Large intestine (tissue), 3 donors: ENCODE results near the gene ECEL1. TPM values are rescaled to one million over a fixed set of nuclear protein-coding genes. Genes with fewer than 3 reads are reported as not detected.
A peak's percentile ranks its signal among the peaks of the same experiment; 100 is the strongest.

Experiments used
- DNase-seq, 2 donors: peaks; one replicate each; pipeline versions ENCODE4 v3.0.0 to v3.0.0-alpha.2; 2013
- H3K27ac ChIP-seq: one replicate; pipeline ENCODE4 v1.5.1; 2013; ENCODE audit warnings: low read length
- H3K27me3 ChIP-seq: 2 replicates; pipeline ENCODE4 v1.6.1; 2013; ENCODE audit warnings: low read length; ENCODE audit not compliant: control insufficient read depth, insufficient read depth
- H3K36me3 ChIP-seq: 2 replicates; pipeline ENCODE4 v1.6.1; 2013; ENCODE audit warnings: low read length; ENCODE audit not compliant: control insufficient read depth, insufficient read depth
- H3K4me1 ChIP-seq: one replicate; pipeline ENCODE4 v1.6.1; 2013; ENCODE audit warnings: low read length; ENCODE audit not compliant: control insufficient read depth, insufficient read depth
- H3K4me3 ChIP-seq: one replicate; pipeline ENCODE4 v1.5.1; 2013; ENCODE audit warnings: low read length
- H3K9me3 ChIP-seq: one replicate; pipeline ENCODE4 v1.6.1; 2013; ENCODE audit warnings: mild to moderate bottlenecking, low read depth, low read length, moderate library complexity; ENCODE audit not compliant: control insufficient read depth
- WGBS: methylation state at CpG from one replicate; pipeline ENCODE4 v1.1.5; 2013; ENCODE audit warnings: low lambda C conversion rate; ENCODE audit not compliant: insufficient coverage; 5-methylcytosine and 5-hydroxymethylcytosine counted together
- polyA plus RNA-seq: library from polyadenylated mRNA; unstranded; fragments of 120-200 nt; gene quantifications from one replicate; pipeline ENCODE4 v1.2.1, GENCODE V29; 2013

The ECEL1 gene
- polyA plus RNA-seq, 1 donor, result 1.1 TPM

DNA sequence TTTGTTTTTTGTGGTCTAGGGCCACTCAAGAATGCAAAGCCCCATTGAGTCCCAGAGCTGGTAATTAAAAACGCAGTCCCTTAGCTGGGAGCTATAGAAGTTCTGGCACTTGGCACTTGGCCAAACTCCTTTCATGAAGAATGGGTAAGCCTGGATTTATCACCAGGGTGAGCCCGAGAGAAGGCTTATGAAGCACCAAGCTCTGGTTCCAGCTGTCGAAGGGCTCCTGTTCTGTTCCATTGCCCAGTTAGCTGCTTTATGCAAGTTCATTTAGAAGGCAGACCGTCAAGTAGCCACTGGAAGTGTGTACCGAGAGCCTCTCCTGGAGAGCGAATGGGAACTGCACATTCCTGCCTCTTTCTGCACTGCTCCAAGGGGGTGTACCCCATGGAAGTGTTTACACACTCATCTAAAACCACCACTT, 14.2 kb downstream of the ECEL1 start:
- Histone ChIP-seq H3K36me3 (no peaks in the 10 kb centered on the region), H3K27me3 (peaks cover 18% of the 10 kb centered on the region), H3K9me3 (no peaks in the 10 kb centered on the region), H3K27ac (no peak overlapping the region), H3K4me1 (no peaks in the 10 kb centered on the region), H3K4me3 (no peak overlapping the region)
- WGBS, result no CpG with 5 or more reads among the region's 6 CpGs
- no peak for DNase-seq

DNA sequence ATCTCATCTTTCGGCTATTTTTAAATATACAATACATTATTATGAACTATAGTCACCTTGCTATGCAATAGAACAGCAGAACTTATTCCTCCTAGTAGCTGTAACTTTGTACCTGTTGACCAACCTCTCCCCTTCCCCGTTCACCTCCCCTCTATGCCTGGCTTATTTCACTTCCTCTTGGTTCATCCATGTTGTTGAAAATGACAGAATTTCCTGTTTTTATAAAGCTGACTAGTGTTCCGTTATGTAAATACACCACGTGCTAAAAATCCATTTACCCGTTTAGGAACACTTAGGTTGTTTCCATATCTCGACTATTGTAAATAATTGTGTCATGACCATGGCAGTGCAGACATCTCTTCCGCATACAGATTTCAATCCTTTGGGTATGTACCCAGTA, 21.4 kb downstream of the ECEL1 start:
- Histone ChIP-seq H3K27ac (no peak overlapping the region), H3K27me3 (no peaks in the 10 kb centered on the region), H3K4me1 (no peaks in the 10 kb centered on the region), H3K36me3 (no peaks in the 10 kb centered on the region), H3K4me3 (no peak overlapping the region), H3K9me3 (no peaks in the 10 kb centered on the region)
- no peak for DNase-seq
- 76% methylated on average over 3 of the region's 7 CpGs for WGBS

DNA sequence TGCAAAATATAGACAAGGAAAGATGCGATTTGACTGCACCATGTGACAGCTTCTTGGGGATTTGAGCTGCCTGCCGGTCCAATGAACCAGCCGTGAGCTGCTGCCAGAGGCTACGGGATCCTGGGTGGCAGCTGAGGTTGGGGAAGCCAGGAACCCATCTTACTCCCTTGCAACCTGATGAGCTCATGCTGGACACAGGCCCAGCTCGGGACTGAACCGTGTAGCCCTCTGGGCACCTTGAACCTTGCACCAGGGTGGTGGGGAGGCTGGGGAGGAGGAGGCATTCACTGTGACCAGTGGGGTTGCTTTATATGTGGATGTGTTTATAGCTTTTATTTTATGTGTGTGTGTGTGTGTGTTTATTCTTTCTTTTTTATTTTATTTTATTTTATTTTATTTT, 22.6 kb downstream of the ECEL1 start:
- DNase-seq, result no peak
- Histone ChIP-seq H3K9me3 (no peaks in the 10 kb centered on the region), H3K4me1 (no peaks in the 10 kb centered on the region), H3K4me3 (no peak overlapping the region), H3K27me3 (peaks cover 2% of the 10 kb centered on the region), H3K27ac (no peak overlapping the region), H3K36me3 (no peaks in the 10 kb centered on the region)
- WGBS, result no CpG with 5 or more reads among the region's 6 CpGs

DNA sequence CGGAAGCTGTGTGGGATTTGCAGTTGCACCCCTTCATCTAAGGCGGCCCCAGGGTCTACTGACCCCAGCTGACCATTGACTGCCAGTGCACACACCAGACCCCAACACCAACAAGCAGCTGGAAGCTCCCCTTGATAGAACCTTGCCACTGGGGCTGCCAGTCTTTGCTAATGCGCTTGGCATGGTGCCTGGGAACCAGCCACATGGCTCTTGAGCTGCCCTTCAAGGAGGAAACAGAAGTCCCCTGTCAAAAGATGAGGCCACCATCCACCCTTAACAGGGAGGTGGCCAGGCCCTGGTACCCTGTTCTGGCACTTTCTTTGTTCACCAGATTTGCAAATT, 23.1 kb downstream of the ECEL1 start:
- H3K9me3 ChIP-seq, result no peaks in the 10 kb centered on the region
- WGBS, result no CpG with 5 or more reads among the region's 3 CpGs
- H3K27me3 ChIP-seq, result peaks cover 4% of the 10 kb centered on the region
- peaks cover 3% of the 10 kb centered on the region for H3K4me1 ChIP-seq
- H3K27ac ChIP-seq, result no peak overlapping the region
- no peaks in the 10 kb centered on the region for H3K36me3 ChIP-seq
- H3K4me3 ChIP-seq, result no peak overlapping the region
- DNase-seq, result no peak

DNA sequence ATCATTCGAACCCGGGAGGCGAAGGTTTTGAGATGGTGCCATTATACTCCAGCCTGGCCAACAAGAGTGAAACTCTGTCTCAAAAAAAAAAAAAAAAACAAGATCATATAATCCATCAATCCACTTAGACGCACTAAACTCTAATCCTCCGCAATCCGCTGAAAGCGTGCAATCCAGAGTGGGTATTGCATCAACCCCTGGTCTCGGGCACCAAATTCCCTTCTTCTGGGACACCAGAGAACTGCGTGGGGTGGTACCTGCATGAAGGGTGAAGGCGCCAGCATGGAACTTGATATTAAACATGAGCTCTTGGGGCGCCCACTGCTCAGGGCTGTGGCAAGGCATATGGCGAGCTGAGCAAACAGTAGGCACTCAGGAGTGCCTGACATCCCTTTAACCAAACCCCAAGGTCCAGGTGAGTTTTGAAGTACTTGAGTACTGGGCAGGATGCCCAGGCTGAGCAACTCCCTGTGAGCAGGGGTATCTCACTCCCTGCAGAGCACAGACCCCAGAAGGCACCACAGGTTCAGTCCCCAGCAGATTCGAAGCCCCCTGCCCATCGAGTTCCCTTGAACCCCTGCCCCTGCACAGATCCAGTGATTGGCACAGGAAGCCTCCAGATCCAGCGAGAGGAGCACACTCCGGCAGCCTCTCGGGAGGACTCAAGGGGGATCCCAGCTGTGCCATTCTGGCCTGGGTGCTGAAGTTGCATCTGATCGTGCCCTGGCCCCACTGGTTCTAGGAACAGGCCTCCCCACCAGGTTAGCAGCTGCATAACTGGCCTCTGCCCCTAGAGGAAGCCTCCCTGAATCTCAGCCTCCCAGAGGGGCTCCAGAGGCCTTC, 23.7 kb downstream of the ECEL1 start:
- no peak for DNase-seq

DNA sequence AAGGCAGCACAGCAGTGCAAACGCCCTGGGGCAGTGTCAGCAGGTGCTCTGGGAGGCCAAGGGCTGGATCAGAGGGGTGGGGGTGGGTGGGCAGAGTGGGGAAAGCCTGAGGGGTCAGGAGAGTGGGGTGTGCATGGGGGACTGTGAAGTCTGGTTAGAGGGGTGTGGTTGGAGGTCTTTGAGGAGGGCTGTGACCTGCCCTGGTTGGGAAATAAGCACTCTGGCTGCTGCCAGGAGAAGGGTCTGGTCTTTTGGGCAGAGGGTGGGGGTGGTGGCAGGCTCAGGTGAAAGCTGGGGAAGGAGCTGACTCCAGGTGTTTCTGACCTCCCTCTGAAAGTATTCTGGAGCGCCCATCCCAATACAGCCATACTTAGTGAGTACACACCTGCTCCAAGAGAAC, 27.5 kb downstream of the ECEL1 start:
- Histone ChIP-seq H3K27ac (no peak overlapping the region), H3K36me3 (no peaks in the 10 kb centered on the region), H3K27me3 (peaks cover 11% of the 10 kb centered on the region), H3K9me3 (peaks cover 6% of the 10 kb centered on the region), H3K4me1 (peaks cover 35% of the 10 kb centered on the region), H3K4me3 (no peak overlapping the region)
- no CpG with 5 or more reads among the region's 2 CpGs for WGBS
- no peak for DNase-seq

More for the DNA sequence above, 23.7 kb downstream of the ECEL1 start:
- H3K27me3 ChIP-seq, result peaks cover 4% of the 10 kb centered on the region
- WGBS, result no CpG with 5 or more reads among the region's 18 CpGs
- H3K36me3 ChIP-seq, result no peaks in the 10 kb centered on the region
- peaks cover 8% of the 10 kb centered on the region for H3K4me1 ChIP-seq
- no peak overlapping the region for H3K27ac ChIP-seq
- H3K9me3 ChIP-seq, result no peaks in the 10 kb centered on the region
- no peak overlapping the region for H3K4me3 ChIP-seq

DNA sequence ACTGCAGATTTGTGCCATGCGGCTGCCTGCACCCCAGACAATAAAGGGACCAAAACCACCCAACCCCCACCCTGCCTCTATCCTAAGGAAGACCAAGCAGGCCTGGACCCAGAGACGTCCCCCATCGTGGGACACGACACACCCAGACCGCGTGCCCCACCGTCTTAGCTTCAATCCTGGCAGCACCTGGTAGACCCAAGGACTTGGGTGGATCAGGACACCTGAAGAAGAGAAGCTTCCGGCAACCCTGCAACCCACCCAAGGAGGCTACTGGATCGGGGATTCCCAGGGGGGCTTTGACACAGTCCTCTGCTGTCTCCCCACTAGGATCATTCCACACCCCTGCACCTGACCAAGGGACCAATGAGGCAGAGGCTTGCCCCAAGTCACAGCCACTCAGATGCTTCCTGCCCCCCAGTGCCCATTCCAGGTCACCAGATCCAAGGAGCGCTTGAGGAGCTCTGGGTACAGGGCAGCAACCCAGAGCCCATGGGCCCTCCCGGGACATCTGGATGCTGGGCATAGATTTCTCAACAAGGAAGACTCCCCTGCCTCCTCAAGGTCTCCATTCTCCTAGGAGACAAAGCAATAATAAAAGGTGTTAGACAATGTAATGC, 28.1 kb downstream of the ECEL1 start:
- peaks cover 6% of the 10 kb centered on the region for H3K9me3 ChIP-seq
- H3K27ac ChIP-seq, result no peak overlapping the region
- no peaks in the 10 kb centered on the region for H3K36me3 ChIP-seq
- H3K4me1 ChIP-seq, result peaks cover 41% of the 10 kb centered on the region
- H3K4me3 ChIP-seq, result no peak overlapping the region
- no peak for DNase-seq
- no CpG with 5 or more reads among the region's 11 CpGs for WGBS
- H3K27me3 ChIP-seq, result peaks cover 11% of the 10 kb centered on the region

DNA sequence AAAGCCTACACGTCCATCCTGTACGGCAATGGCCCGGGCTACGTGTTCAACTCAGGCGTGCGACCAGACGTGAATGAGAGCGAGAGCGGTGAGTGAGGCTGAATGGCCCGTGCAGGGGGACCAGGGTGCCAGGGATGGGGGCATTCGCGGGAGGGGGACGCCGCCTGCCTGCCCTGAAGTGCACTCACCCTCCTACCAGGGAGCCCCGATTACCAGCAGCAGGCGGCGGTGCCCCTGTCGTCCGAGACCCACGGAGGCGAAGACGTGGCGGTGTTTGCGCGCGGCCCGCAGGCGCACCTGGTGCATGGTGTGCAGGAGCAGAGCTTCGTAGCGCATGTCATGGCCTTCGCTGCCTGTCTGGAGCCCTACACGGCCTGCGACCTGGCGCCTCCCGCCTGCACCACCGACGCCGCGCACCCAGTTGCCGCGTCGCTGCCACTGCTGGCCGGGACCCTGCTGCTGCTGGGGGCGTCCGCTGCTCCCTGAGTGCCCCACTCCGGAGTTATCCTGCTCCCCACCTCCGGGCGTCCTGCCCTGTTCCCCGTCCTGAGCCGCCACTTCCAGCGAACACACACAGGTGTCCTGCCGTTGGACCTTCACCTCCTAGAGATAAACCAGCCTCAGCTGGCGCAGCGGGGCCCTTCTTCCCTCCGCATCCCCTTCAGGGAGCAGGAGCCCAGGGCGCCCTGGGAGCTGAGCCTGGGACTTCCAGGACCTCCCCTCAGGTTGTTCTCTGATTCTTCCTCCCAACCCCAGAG, 28.8 kb downstream of the ECEL1 start:
- Histone ChIP-seq H3K4me3 (no peak overlapping the region), H3K27ac (no peak overlapping the region), H3K36me3 (no peaks in the 10 kb centered on the region), H3K9me3 (peaks cover 6% of the 10 kb centered on the region), H3K4me1 (peaks cover 43% of the 10 kb centered on the region), H3K27me3 (peaks cover 11% of the 10 kb centered on the region)
- DNase-seq, result peak; percentile 70 to 88
- WGBS, result no CpG with 5 or more reads among the region's 56 CpGs

DNA sequence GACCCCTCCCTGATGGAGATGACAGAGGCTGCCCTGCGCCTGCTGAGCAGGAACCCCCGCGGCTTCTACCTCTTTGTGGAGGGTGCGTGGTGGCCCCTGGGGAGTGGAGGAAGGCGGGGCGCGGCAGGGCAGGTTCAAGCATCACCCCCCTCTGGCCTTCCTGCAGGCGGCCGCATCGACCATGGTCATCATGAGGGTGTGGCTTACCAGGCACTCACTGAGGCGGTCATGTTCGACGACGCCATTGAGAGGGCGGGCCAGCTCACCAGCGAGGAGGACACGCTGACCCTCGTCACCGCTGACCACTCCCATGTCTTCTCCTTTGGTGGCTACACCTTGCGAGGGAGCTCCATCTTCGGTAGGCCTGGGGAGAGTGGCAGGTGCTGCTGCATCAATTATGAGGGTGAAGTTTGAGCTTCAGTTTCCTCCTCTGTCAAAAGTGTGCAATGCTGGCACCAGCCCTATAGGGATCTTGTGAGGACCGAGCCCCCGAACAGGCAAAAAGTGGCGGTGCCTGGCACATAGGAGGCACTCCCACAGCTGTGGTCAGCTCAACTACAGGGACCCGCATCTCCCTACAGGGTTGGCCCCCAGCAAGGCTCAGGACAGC, 29.5 kb downstream of the ECEL1 start:
- peaks cover 43% of the 10 kb centered on the region for H3K4me1 ChIP-seq
- no peak overlapping the region for H3K27ac ChIP-seq
- peaks cover 11% of the 10 kb centered on the region for H3K27me3 ChIP-seq
- no CpG with 5 or more reads among the region's 25 CpGs for WGBS
- no peak for DNase-seq
- no peaks in the 10 kb centered on the region for H3K36me3 ChIP-seq
- no peak overlapping the region for H3K4me3 ChIP-seq
- peaks cover 6% of the 10 kb centered on the region for H3K9me3 ChIP-seq
